Stomach (tissue), 9 donors: ENCODE measurements around the gene OR6Q1. TPM values are rescaled to one million over a fixed set of nuclear protein-coding genes. Genes with fewer than 3 reads are reported as not detected.
A peak's percentile ranks its signal among the peaks of the same experiment; 100 is the strongest.

Source experiments
- DNase-seq, 2 donors: peaks; one replicate each; pipeline versions ENCODE4 v3.0.0 to v3.0.0-alpha.2; 2013 to 2019
- H3K27ac ChIP-seq, 5 donors: fragments of 200-600 bp in 4 of 5; sonication (generic) in 4 of 5; one replicate each; pipeline ENCODE4 v1.5.1; 2013 to 2019; ENCODE audit warnings: mild to moderate bottlenecking in 1 of 5, moderate library complexity in 1 of 5
- H3K27me3 ChIP-seq, 3 donors: fragments of 200-600 bp; sonication (generic); one replicate each; pipeline ENCODE4 v1.5.1; 2017 to 2019; ENCODE audit warnings: mixed run types in 1 of 3
- H3K36me3 ChIP-seq, 4 donors: fragments of 200-600 bp; sonication (generic); 1 replicate in 3 of 4; 2 replicates in 1 of 4; pipeline ENCODE4 v1.5.1; 2016 to 2019
- H3K4me1 ChIP-seq, 4 donors: fragments of 200-600 bp; sonication (generic); one replicate each; pipeline ENCODE4 v1.5.1; 2016 to 2019
- H3K4me3 ChIP-seq, 4 donors: fragments of 200-600 bp; sonication (generic) in 3 of 4; one replicate each; pipeline ENCODE4 v1.5.1; 2016 to 2019; ENCODE audit warnings: mild to moderate bottlenecking in 1 of 4
- H3K9me3 ChIP-seq, 4 donors: fragments of 200-600 bp; sonication (generic); one replicate each; pipeline ENCODE4 v1.5.1; 2016 to 2019
- EP300 ChIP-seq: sonication (generic); formaldehyde crosslinking; IDR thresholded peaks from one replicate; pipeline ENCODE4 v1.6.1; 2017; ENCODE audit warnings: antibody characterized with exemption
- POLR2A ChIP-seq, 4 donors: fragments of 450-650 bp; IDR thresholded peaks; one replicate each; pipeline ENCODE4 v1.6.1; 2016; ENCODE audit warnings: antibody characterized with exemption in 4 of 4, control low read depth in 2 of 4, mild to moderate bottlenecking in 1 of 4, moderate library complexity in 1 of 4
- POLR2AphosphoS5 ChIP-seq, 3 donors: sonication (generic); formaldehyde crosslinking; IDR thresholded peaks; one replicate each; pipeline ENCODE4 v1.6.1; 2016; ENCODE audit warnings: antibody characterized with exemption in 3 of 3
- WGBS, 5 donors: extraction: QIAGEN DNeasy Blood & Tissue Kit in 3 of 5; methylation state at CpG; one replicate each; pipeline versions ENCODE4 v1.1.5 to v1.1.7; 2013 to 2018; 5-methylcytosine and 5-hydroxymethylcytosine counted together
- intact Hi-C: fragments of 100-400 bp; cut with DNase I; formaldehyde crosslinking; loops from one replicate; pipeline ENCODE4 v1.15.1; 2023; ENCODE audit warnings: low total_unique reads
- polyA plus RNA-seq, 3 donors: library from polyadenylated mRNA; stranded (reverse); fragments of 200-250 nt; gene quantifications; one replicate each; pipeline ENCODE4 v1.2.3, GENCODE V29; 2013
- total RNA-seq, 5 donors: library from RNA; depleted of rRNA; stranded (reverse); fragments of >200 nt; gene quantifications; one replicate each; pipeline versions ENCODE4 v1.1.0 to v1.2.3, GENCODE V29; 2014 to 2016
- TF ChIP-seq, protein P1 (sequence below), 7 experiments: fragments of 450-650 bp in 4 of 7; fragments of 200-600 bp in 3 of 7; sonication (generic) in 3 of 7; IDR thresholded peaks; one replicate each; pipeline ENCODE4 v1.5.1; 2016 to 2019; ENCODE audit warnings: antibody characterized with exemption in 7 of 7, control low read depth in 2 of 7, mild to moderate bottlenecking in 1 of 7
- donor health status: healthy with polysubstance abuse.
- donor health status: Bipolar disorder and iron deficiency.
- donor health status: healthy.

The OR6Q1 gene
- total and polyA plus RNA-seq, 8 donors: not detected

GRCh38 chr11:58058276-58059006, 27.7 kb downstream of the OR6Q1 start:
- intact Hi-C loops: no loop called here
- peak overlapping the region in 2 of 5 donors; percentile 28 to 57 for H3K27ac ChIP-seq
- no peak overlapping the region for H3K4me3 ChIP-seq
- TF ChIP-seq POLR2A (IDR thresholded peaks at IDR 0.05): no peak
- TF ChIP-seq, protein P1, sequence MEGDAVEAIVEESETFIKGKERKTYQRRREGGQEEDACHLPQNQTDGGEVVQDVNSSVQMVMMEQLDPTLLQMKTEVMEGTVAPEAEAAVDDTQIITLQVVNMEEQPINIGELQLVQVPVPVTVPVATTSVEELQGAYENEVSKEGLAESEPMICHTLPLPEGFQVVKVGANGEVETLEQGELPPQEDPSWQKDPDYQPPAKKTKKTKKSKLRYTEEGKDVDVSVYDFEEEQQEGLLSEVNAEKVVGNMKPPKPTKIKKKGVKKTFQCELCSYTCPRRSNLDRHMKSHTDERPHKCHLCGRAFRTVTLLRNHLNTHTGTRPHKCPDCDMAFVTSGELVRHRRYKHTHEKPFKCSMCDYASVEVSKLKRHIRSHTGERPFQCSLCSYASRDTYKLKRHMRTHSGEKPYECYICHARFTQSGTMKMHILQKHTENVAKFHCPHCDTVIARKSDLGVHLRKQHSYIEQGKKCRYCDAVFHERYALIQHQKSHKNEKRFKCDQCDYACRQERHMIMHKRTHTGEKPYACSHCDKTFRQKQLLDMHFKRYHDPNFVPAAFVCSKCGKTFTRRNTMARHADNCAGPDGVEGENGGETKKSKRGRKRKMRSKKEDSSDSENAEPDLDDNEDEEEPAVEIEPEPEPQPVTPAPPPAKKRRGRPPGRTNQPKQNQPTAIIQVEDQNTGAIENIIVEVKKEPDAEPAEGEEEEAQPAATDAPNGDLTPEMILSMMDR (IDR thresholded peaks at IDR 0.05): no peak
- TF ChIP-seq POLR2AphosphoS5 (IDR thresholded peaks at IDR 0.05): no peak
- no peak for TF ChIP-seq EP300
- H3K36me3 ChIP-seq: no peaks in the 10 kb centered on the region
- no peaks in the 10 kb centered on the region for H3K9me3 ChIP-seq
- H3K4me1 ChIP-seq: peaks cover 0 to 9% (median 7%) of the 10 kb centered on the region in 4 donors
- H3K27me3 ChIP-seq: no peaks in the 10 kb centered on the region
- peak; percentile 50 to 67 for DNase-seq
- WGBS, 5 donors: 61 to 73% (median 65%) methylated on average over 10 to 13 of the region's 13 CpGs

DNA sequence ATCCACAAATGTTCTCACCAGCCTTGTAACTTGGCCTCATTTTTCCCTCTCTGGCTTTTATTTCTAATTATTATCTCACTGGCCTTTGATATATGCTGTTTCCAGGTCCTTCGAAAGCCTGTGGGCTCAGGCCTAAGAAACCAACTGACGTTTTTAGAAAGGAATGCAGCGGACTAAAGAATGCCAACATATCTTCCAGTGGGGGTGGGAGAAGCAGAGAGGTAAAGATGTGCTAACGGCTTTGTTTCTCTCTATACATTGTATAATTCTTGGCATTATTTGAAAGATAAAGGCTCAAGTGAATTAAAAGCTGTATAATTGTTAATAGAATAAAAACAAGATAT, 28.2 kb downstream of the OR6Q1 start:
- Histone ChIP-seq H3K36me3 (no peaks in the 10 kb centered on the region), H3K4me1 (peaks cover 0 to 9% (median 7%) of the 10 kb centered on the region in 4 donors), H3K27ac (peak overlapping the region in 2 of 5 donors; percentile 28 to 57), H3K4me3 (no peak overlapping the region), H3K27me3 (no peaks in the 10 kb centered on the region), H3K9me3 (no peaks in the 10 kb centered on the region)
- 27 to 55% (median 48%) methylated on average over 4 of the region's 4 CpGs for WGBS, 5 donors
- intact Hi-C loops: no loop called here
- peak in 1 of 2 donors; percentile 56 for DNase-seq
- no peak for TF ChIP-seq EP300
- TF ChIP-seq, protein P1 (IDR thresholded peaks at IDR 0.05): no peak
- TF ChIP-seq POLR2A (IDR thresholded peaks at IDR 0.05): no peak
- no peak for TF ChIP-seq POLR2AphosphoS5 (IDR thresholded peaks at IDR 0.05)

DNA sequence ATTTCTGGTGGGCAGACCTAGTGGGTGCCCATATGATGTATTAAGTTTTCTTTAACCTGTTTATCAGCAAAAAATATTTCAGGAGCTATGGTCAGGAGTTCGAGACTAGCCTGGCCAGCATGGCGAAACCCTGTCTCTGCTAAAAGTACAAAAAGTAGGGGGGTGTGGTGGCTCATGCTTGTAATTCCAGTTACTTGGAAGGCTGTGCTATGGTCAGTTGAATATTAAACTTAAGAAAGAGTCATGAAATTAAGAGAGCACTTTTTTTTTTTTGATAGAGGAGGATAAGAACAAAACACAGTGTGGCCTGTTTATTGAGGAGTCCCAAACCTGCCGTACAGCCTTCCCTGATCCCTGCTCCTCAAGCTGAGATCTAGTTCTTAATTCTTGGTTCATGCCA, 29.8 kb downstream of the OR6Q1 start:
- TF ChIP-seq, protein P1 (IDR thresholded peaks at IDR 0.05): no peak
- no peak for TF ChIP-seq POLR2A (IDR thresholded peaks at IDR 0.05)
- TF ChIP-seq POLR2AphosphoS5 (IDR thresholded peaks at IDR 0.05): no peak
- TF ChIP-seq EP300: no peak
- Histone ChIP-seq H3K4me1 (peaks cover 0 to 9% (median 7%) of the 10 kb centered on the region in 4 donors), H3K36me3 (no peaks in the 10 kb centered on the region), H3K27ac (no peak overlapping the region), H3K27me3 (no peaks in the 10 kb centered on the region), H3K9me3 (no peaks in the 10 kb centered on the region), H3K4me3 (no peak overlapping the region)
- no peak for DNase-seq
- WGBS, 5 donors: 69 to 81% (median 76%) methylated on average over 3 of the region's 3 CpGs
- intact Hi-C loops: no loop called here

- no peak overlapping the region for H3K4me3 ChIP-seq
- H3K9me3 ChIP-seq: no peaks in the 10 kb centered on the region
- no peak overlapping the region for H3K27ac ChIP-seq
- intact Hi-C loops: no loop called here
- 53 to 69% (median 61%) methylated on average over 6 of the region's 6 CpGs for WGBS, 5 donors
- no peaks in the 10 kb centered on the region for H3K27me3 ChIP-seq
- no peak for TF ChIP-seq POLR2A (IDR thresholded peaks at IDR 0.05)
- TF ChIP-seq, protein P1 (IDR thresholded peaks at IDR 0.05): no peak
- no peak for TF ChIP-seq EP300
- no peak for TF ChIP-seq POLR2AphosphoS5 (IDR thresholded peaks at IDR 0.05)
- no peaks in the 10 kb centered on the region for H3K36me3 ChIP-seq
- H3K4me1 ChIP-seq: peaks cover 0 to 9% (median 7%) of the 10 kb centered on the region in 4 donors
- DNase-seq: no peak
These were observed 30.4 kb downstream of the OR6Q1 start for GRCh38 chr11:58060939-58061672.
